Medulla oblongata (tissue), 1 donor: Measurements from ENCODE around the gene HERPUD2.
"Not testable (repeated sequence)": the region's sequence is repeated elsewhere in the genome, so short reads cannot be mapped to it uniquely, and the experiment has no call there.

Experiments used
- DNase-seq: peaks from one replicate; pipeline ENCODE4 v3.0.0-alpha.2; 2015; ENCODE audit errors: extremely low spot score

Gene HERPUD2

GRCh38 chr7:35613150-35613549 lies 81.8 kb downstream of the HERPUD2 start:
- no peak for DNase-seq

- DNase-seq: no peak
These were observed 89.2 kb downstream of the HERPUD2 start for GRCh38 chr7:35605760-35606159.

- DNase-seq: no peak
These were observed 90.3 kb downstream of the HERPUD2 start for GRCh38 chr7:35604595-35604994.

- DNase-seq: no peak
These were observed 95.3 kb downstream of the HERPUD2 start for GRCh38 chr7:35599645-35600044.

GRCh38 chr7:35599061-35599460 lies 95.9 kb downstream of the HERPUD2 start:
- no peak for DNase-seq

- no peak for DNase-seq
These were observed 98.9 kb downstream of the HERPUD2 start for GRCh38 chr7:35596061-35596460.

GRCh38 chr7:35593899-35594298 lies 101.0 kb downstream of the HERPUD2 start:
- DNase-seq: no peak

- no peak for DNase-seq
These were observed 106.3 kb downstream of the HERPUD2 start for GRCh38 chr7:35588647-35589046.

GRCh38 chr7:35584990-35585389 lies 109.9 kb downstream of the HERPUD2 start:
- no peak for DNase-seq

- DNase-seq: not testable (repeated sequence)
These were observed 110.4 kb downstream of the HERPUD2 start for GRCh38 chr7:35584533-35584932.
